H9 (cell line): Measurements from ENCODE around the gene SH3BP1. TPM values are rescaled to one million over a fixed set of nuclear protein-coding genes. Genes with fewer than 3 reads are reported as not detected.

ENCODE experiments used
- DNase-seq: peaks from one replicate; pipeline ENCODE4 v3.0.0-alpha.2; 2017
- H2AFZ ChIP-seq: one replicate; pipeline ENCODE4 v1.6.1; 2013; ENCODE audit warnings: mild to moderate bottlenecking, low read length, control low read depth, moderate library complexity
- H2AK5ac ChIP-seq: 2 replicates; pipeline ENCODE4 v1.6.1; 2013; ENCODE audit warnings: low read length, control low read depth, mixed read lengths; ENCODE audit not compliant: insufficient read length
- H2BK120ac ChIP-seq: one replicate; pipeline ENCODE4 v1.6.1; 2013; ENCODE audit warnings: low read depth, mild to moderate bottlenecking, low read length, control low read depth, inconsistent platforms; ENCODE audit not compliant: poor library complexity, severe bottlenecking
- H2BK12ac ChIP-seq: 2 replicates; pipeline ENCODE4 v1.6.1; 2013; ENCODE audit warnings: low read length, control low read depth, mixed read lengths, low read depth; ENCODE audit not compliant: insufficient read length
- H2BK15ac ChIP-seq: 2 replicates; pipeline ENCODE4 v1.6.1; 2013; ENCODE audit warnings: low read depth, low read length, control low read depth
- H2BK20ac ChIP-seq: one replicate; pipeline ENCODE4 v1.6.1; 2013; ENCODE audit warnings: low read depth, mild to moderate bottlenecking, low read length, control low read depth, inconsistent platforms; ENCODE audit not compliant: poor library complexity, severe bottlenecking
- H2BK5ac ChIP-seq: 2 replicates; pipeline ENCODE4 v1.6.1; 2013; ENCODE audit warnings: low read length, control low read depth, mixed read lengths; ENCODE audit not compliant: insufficient read length
- H3K14ac ChIP-seq: 2 replicates; pipeline ENCODE4 v1.6.1; 2013; ENCODE audit warnings: low read length, control low read depth; ENCODE audit not compliant: insufficient read depth
- H3K18ac ChIP-seq: 2 replicates; pipeline ENCODE4 v1.6.1; 2013; ENCODE audit warnings: low read depth, mild to moderate bottlenecking, mixed read lengths, low read length, control low read depth; ENCODE audit not compliant: insufficient read length
- H3K23ac ChIP-seq: 2 replicates; pipeline ENCODE4 v1.6.1; 2013; ENCODE audit warnings: low read length, control low read depth, mixed read lengths, low read depth; ENCODE audit not compliant: insufficient read length
- H3K23me2 ChIP-seq: 2 replicates; pipeline ENCODE4 v1.6.1; 2013; ENCODE audit warnings: low read depth, mild to moderate bottlenecking, mixed read lengths, low read length, control low read depth; ENCODE audit not compliant: insufficient read length, poor library complexity, severe bottlenecking
- H3K27ac ChIP-seq: 2 replicates; pipeline ENCODE4 v1.5.1; 2013; ENCODE audit warnings: low read length, control low read depth, mixed read lengths, low read depth; ENCODE audit not compliant: insufficient read length
- H3K27me3 ChIP-seq: 2 replicates; pipeline ENCODE4 v1.6.1; 2013; ENCODE audit warnings: low read length, control low read depth, inconsistent platforms; ENCODE audit not compliant: insufficient read depth
- H3K4ac ChIP-seq: 2 replicates; pipeline ENCODE4 v1.6.1; 2013; ENCODE audit warnings: low read depth, mild to moderate bottlenecking, control low read depth, inconsistent platforms, low read length, moderate library complexity
- H3K4me1 ChIP-seq: 2 replicates; pipeline ENCODE4 v1.6.1; 2013; ENCODE audit warnings: low read length, control low read depth, inconsistent platforms; ENCODE audit not compliant: insufficient read depth
- H3K4me2 ChIP-seq: 2 replicates; pipeline ENCODE4 v1.6.1; 2013; ENCODE audit warnings: low read length, control low read depth, mixed read lengths; ENCODE audit not compliant: insufficient read length, insufficient read depth
- H3K56ac ChIP-seq: 2 replicates; pipeline ENCODE4 v1.6.1; 2013; ENCODE audit warnings: low read depth, mild to moderate bottlenecking, mixed read lengths, low read length, control low read depth; ENCODE audit not compliant: insufficient read length
- H3K79me1 ChIP-seq: 2 replicates; pipeline ENCODE4 v1.6.1; 2013; ENCODE audit warnings: low read depth, mild to moderate bottlenecking, moderate library complexity, low read length, control low read depth, inconsistent platforms; ENCODE audit not compliant: insufficient read depth, poor library complexity, severe bottlenecking
- H3K79me2 ChIP-seq: 2 replicates; pipeline ENCODE4 v1.6.1; 2013; ENCODE audit warnings: low read length, control low read depth, inconsistent platforms; ENCODE audit not compliant: insufficient read depth
- H3K9ac ChIP-seq: 2 replicates; pipeline ENCODE4 v1.6.1; 2013; ENCODE audit warnings: low read length, control low read depth, mixed read lengths; ENCODE audit not compliant: insufficient read length; ENCODE audit errors: extremely low read depth
- H3K9me3 ChIP-seq: one replicate; pipeline ENCODE4 v1.6.1; 2013; ENCODE audit warnings: low read depth, low read length, inconsistent platforms; ENCODE audit not compliant: control insufficient read depth
- H3T11ph ChIP-seq: one replicate; pipeline ENCODE4 v1.6.1; 2013; ENCODE audit warnings: mild to moderate bottlenecking, low read length, control low read depth, inconsistent platforms
- H4K20me1 ChIP-seq: one replicate; pipeline ENCODE4 v1.6.1; 2013; ENCODE audit not compliant: control insufficient read depth, insufficient read length, insufficient read depth
- H4K5ac ChIP-seq: 2 replicates; pipeline ENCODE4 v1.6.1; 2013; ENCODE audit warnings: low read depth, mild to moderate bottlenecking, mixed read lengths, low read length, control low read depth; ENCODE audit not compliant: insufficient read length
- H4K8ac ChIP-seq: replicated peaks from 2 replicates; pipeline ENCODE4 v1.6.1; 2013; ENCODE audit warnings: low read length, control low read depth, mixed read lengths, low read depth; ENCODE audit not compliant: insufficient read length
- H4K91ac ChIP-seq: 2 replicates; pipeline ENCODE4 v1.6.1; 2013; ENCODE audit warnings: low read depth, mild to moderate bottlenecking, moderate library complexity, mixed read lengths, low read length, control low read depth; ENCODE audit not compliant: insufficient read length
- H3K27ac Mint-ChIP-seq, 3 experiments: 2 replicates in 2 of 3; 3 replicates in 1 of 3; pipeline ENCODE4 v1.8.0; 2020 to 2021; ENCODE audit warnings: mixed read lengths in 3 of 3, mild to moderate bottlenecking in 1 of 3, moderate library complexity in 1 of 3
- H3K27me3 Mint-ChIP-seq: 2 replicates; pipeline ENCODE4 v1.8.0; 2021; ENCODE audit warnings: low read depth, mild to moderate bottlenecking, moderate library complexity, mixed read lengths
- H3K36me3 Mint-ChIP-seq, 3 experiments: 2 replicates in 2 of 3; 3 replicates in 1 of 3; pipeline ENCODE4 v1.8.0; 2020 to 2021; ENCODE audit warnings: low read depth in 3 of 3, mixed read lengths in 3 of 3; ENCODE audit not compliant: insufficient read depth in 1 of 3
- H3K4me1 Mint-ChIP-seq, 2 experiments: 2 replicates each; pipeline ENCODE4 v1.8.0; 2020; ENCODE audit warnings: mixed read lengths in 2 of 2
- H3K4me3 Mint-ChIP-seq, 2 experiments: 2 replicates in 1 of 2; 3 replicates in 1 of 2; pipeline ENCODE4 v1.8.0; 2020 to 2021; ENCODE audit warnings: mild to moderate bottlenecking in 2 of 2, mixed read lengths in 2 of 2, moderate library complexity in 1 of 2
- H3K9me3 Mint-ChIP-seq, 2 experiments: 2 replicates in 1 of 2; 3 replicates in 1 of 2; pipeline ENCODE4 v1.8.0; 2020; ENCODE audit warnings: mild to moderate bottlenecking in 2 of 2, mixed read lengths in 2 of 2, moderate library complexity in 1 of 2
- WGBS: extraction: QIAGEN DNeasy Blood & Tissue Kit; methylation state at CpG from one replicate; pipeline ENCODE4 v1.1.7; 2013; ENCODE audit warnings: missing lambda C conversion rate, low lambda C conversion rate, mixed read lengths; ENCODE audit not compliant: insufficient read length; ENCODE audit errors: extremely low coverage; 5-methylcytosine and 5-hydroxymethylcytosine counted together
- total RNA-seq: library from RNA; stranded (reverse); gene quantifications from 2 replicates; pipeline ENCODE4 v1.2.1, GENCODE V29; 2021
- TF ChIP-seq, protein P1 (sequence below): fragments of 200-600 bp; sonication (generic); conservative IDR thresholded peaks from 3 replicates; pipeline ENCODE4 v1.8.0; 2021; ENCODE audit warnings: antibody characterized with exemption, mild to moderate bottlenecking

The SH3BP1 gene
- total RNA-seq, 1 experiment from 2014 or later: 33.6 TPM

- Histone ChIP-seq H3T11ph (no peak overlapping the region), H3K4ac (no peak overlapping the region), H3K27me3 (no peaks in the 10 kb centered on the region), H3K14ac (no peak overlapping the region), H2BK120ac (no peak overlapping the region), H3K27ac (no peak overlapping the region), H2AK5ac (no peak overlapping the region), H3K9ac (no peak overlapping the region), H4K5ac (no peak overlapping the region), H3K56ac (no peak overlapping the region), H2AFZ (no peak overlapping the region), H2BK15ac (no peak overlapping the region), H3K4me2 (no peak overlapping the region), H4K91ac (no peak overlapping the region), H3K4me1 (peaks cover 2% of the 10 kb centered on the region; the same call in 1 of the 2 replicates), H3K9me3 (no peaks in the 10 kb centered on the region), H3K79me1 (peaks cover 15% of the 10 kb centered on the region), H2BK12ac (no peak overlapping the region), H3K23ac (no peak overlapping the region), H3K23me2 (peaks cover 7% of the 10 kb centered on the region), H4K8ac (no peak overlapping the region), H2BK5ac (no peak overlapping the region), H2BK20ac (no peak overlapping the region), H3K18ac (no peak overlapping the region), H4K20me1 (no peaks in the 10 kb centered on the region), H3K79me2 (peaks cover 27% of the 10 kb centered on the region; the same call in 1 of the 2 replicates)
- TF ChIP-seq, protein P1, sequence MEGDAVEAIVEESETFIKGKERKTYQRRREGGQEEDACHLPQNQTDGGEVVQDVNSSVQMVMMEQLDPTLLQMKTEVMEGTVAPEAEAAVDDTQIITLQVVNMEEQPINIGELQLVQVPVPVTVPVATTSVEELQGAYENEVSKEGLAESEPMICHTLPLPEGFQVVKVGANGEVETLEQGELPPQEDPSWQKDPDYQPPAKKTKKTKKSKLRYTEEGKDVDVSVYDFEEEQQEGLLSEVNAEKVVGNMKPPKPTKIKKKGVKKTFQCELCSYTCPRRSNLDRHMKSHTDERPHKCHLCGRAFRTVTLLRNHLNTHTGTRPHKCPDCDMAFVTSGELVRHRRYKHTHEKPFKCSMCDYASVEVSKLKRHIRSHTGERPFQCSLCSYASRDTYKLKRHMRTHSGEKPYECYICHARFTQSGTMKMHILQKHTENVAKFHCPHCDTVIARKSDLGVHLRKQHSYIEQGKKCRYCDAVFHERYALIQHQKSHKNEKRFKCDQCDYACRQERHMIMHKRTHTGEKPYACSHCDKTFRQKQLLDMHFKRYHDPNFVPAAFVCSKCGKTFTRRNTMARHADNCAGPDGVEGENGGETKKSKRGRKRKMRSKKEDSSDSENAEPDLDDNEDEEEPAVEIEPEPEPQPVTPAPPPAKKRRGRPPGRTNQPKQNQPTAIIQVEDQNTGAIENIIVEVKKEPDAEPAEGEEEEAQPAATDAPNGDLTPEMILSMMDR: no peak
- H3K9me3 Mint-ChIP-seq: no peaks in the 10 kb centered on the region; a peak in 1 of 5 replicates
- peaks cover 3 to 22% (median 19%) of the 10 kb centered on the region in 3 experiments; a peak in 6 of 7 replicates for H3K36me3 Mint-ChIP-seq
- H3K4me1 Mint-ChIP-seq: peaks cover 22 to 23% of the 10 kb centered on the region in 2 experiments
- H3K27me3 Mint-ChIP-seq: no peaks in the 10 kb centered on the region
- DNase-seq: no peak
- WGBS: no CpG with 5 or more reads among the region's 2 CpGs
- H3K4me3 Mint-ChIP-seq: peak overlapping the region; percentile 88 to 91; a peak in 4 of 5 replicates
- H3K27ac Mint-ChIP-seq: no peak overlapping the region
These were observed 21.2 kb downstream of the SH3BP1 start for GRCh38 chr22:37660709-37661045.
